ENCODE measurements around the gene ERICH6. TPM values are rescaled to one million over a fixed set of nuclear protein-coding genes. Genes with fewer than 3 reads are reported as not detected.
A peak's percentile ranks its signal among the peaks of the same experiment; 100 is the strongest.

Gene ERICH6
- total RNA-seq, 2 experiments from 2014 or later = 0.21 to 0.60 TPM

DNA sequence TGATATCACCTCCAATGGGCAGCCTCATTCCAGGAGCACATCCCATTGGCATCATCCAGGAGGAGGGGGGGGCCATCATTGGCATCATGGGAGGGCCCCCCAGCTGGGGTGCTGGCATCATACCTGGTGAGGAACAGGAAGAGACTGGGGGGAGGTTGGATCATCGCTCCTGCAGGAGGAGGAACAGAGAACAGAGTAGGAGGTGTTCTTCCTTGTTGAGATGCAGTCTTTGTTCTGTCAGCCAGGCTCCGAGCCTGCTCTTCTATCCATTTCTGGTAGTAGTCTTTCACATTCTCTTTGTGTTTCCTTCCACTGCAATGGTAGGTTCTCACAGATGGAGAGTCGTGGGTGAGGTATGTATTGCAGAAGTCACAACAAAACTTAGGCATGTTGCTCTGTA lies 16.7 kb upstream of the ERICH6 start:
- CTCF ChIA-PET = interaction anchor here (0.7 to 5.7 kb wide), 15 partner anchors 9 to 209 kb away, joined by 3 to 87 read pairs (median 6); partner anchors contain the start of genes ERICH6 and SIAH2
- no peaks in the 10 kb centered on the region for H3K27me3 Mint-ChIP-seq (ENCODE audit: low read depth)
- H3K4me3 Mint-ChIP-seq = no peak overlapping the region
- H3K9me3 Mint-ChIP-seq (ENCODE audit: insufficient read depth) = no peaks in the 10 kb centered on the region
- DNase-seq = no peak
- POLR2A ChIA-PET = no interaction called here
- peaks cover 13% of the 10 kb centered on the region for H3K4me1 Mint-ChIP-seq (ENCODE audit: low read depth)
- H3K36me3 Mint-ChIP-seq (ENCODE audit: low read depth) = no peaks in the 10 kb centered on the region
- ATAC-seq = no peak
- no peak overlapping the region for H3K27ac Mint-ChIP-seq

DNA sequence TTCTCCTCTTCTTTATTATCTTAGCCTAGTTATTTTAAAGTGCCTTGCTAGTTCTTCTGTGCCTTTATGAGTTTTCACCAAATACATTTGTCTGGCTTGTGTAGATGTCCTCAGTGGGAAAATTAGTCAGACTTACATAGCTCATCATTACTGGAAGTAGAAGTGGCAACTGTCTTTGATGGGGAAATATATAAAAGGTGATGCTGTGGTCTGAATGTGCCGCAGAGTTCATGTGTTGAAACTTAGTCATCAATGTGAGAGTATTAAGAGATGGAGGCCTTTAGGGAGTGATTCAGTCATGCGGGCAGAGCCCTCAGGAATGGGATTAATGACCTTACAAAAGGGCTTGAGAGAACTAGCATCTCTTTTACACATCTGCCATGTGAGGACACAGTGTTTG lies 6.4 kb upstream of the ERICH6 start:
- ChIA-PET POLR2A (no interaction called here), CTCF (interaction anchor here (0.8 to 1.7 kb wide), 2 partner anchors 11 to 144 kb away, joined by 3 to 8 read pairs; no protein-coding TSS in a partner anchor)
- Mint-ChIP-seq H3K27ac (no peak overlapping the region), H3K36me3 (ENCODE audit: low read depth) (peaks cover 35% of the 10 kb centered on the region), H3K4me1 (ENCODE audit: low read depth) (peaks cover 5% of the 10 kb centered on the region), H3K9me3 (ENCODE audit: insufficient read depth) (peaks cover 5% of the 10 kb centered on the region), H3K4me3 (no peak overlapping the region), H3K27me3 (ENCODE audit: low read depth) (peaks cover 3% of the 10 kb centered on the region)
- ATAC-seq (no peak), DNase-seq (no peak)

DNA sequence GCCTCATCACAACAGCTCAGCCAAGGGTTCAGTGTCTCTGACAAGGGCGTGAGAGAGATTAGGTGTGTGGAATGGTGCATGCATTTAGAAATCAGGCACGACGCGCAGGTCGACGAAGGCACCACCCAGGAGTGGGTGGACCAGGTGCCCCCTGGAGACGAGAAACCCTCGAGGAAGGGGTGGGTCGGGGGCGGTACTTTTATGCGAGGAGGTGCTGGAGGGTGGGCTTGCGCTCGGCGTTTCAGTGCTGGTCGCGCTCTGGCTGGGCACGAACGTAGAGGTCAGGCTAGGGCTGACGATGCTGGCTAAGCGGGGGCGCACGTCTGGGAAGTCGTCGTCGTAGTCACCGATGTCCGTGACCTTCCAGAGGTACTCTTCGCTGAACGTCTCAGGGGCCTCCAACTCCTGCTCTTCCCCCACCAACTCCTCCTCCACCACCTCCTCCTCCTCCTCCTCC lies 393 bp downstream of the ERICH6 start:
- Mint-ChIP-seq H3K4me1 (ENCODE audit: low read depth) (peaks cover 32% of the 10 kb centered on the region), H3K4me3 (peak overlapping the region; percentile 95), H3K27me3 (ENCODE audit: low read depth) (peaks cover 5% of the 10 kb centered on the region), H3K36me3 (ENCODE audit: low read depth) (peaks cover 13% of the 10 kb centered on the region), H3K27ac (peak overlapping the region; percentile 99), H3K9me3 (ENCODE audit: insufficient read depth) (no peaks in the 10 kb centered on the region)
- POLR2A ChIA-PET = interaction anchor here (0.7 to 3.4 kb wide), 11 partner anchors 9 to 294 kb away, joined by 3 to 31 read pairs (median 6); partner anchors contain the start of genes EIF2A, SELENOT, SERP1 and SIAH2
- CTCF ChIA-PET = interaction anchor here (0.6 to 1.8 kb wide), 6 partner anchors 17 to 74 kb away, joined by 3 to 6 read pairs (median 3); no protein-coding TSS in a partner anchor
- DNase-seq (peak; percentile 66), ATAC-seq (no peak)

DNA sequence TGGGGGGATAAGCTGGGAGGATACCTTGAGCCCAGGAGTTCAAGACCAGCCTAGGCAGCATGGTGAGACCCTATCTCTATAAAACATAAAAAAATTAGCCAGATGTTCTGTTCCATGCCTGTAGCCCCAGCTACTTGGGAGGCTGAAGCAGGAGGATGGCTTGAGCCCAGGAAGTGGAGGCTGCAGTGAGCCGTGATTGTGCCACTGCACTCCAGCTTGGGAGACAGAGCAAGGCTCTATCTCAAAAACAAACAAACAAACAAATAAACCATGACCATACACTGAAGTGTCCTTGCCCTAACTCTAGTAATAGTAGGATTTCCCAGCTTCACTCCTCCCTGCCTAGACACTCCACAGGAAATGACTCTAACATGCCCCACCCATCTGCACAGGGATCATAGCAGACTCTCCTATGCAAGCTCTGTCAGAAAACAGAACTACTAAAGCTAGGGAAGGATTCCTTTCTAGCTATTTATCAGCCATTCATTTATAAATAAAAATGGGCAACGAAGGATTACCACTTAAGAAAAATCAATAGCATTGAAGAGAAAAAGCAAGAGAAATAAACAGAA lies 4.6 kb downstream of the ERICH6 start:
- Mint-ChIP-seq H3K27me3 (ENCODE audit: low read depth) (peaks cover 15% of the 10 kb centered on the region), H3K36me3 (ENCODE audit: low read depth) (peaks cover 3% of the 10 kb centered on the region), H3K4me1 (ENCODE audit: low read depth) (peaks cover 27% of the 10 kb centered on the region), H3K4me3 (no peak overlapping the region), H3K27ac (no peak overlapping the region), H3K9me3 (ENCODE audit: insufficient read depth) (peaks cover 3% of the 10 kb centered on the region)
- POLR2A ChIA-PET = interaction anchor here (0.6 kb wide), 1 partner anchor 28 kb away, joined by 3 read pairs; no protein-coding TSS in a partner anchor
- ATAC-seq (no peak), DNase-seq (no peak)
- CTCF ChIA-PET = no interaction called here

- Mint-ChIP-seq H3K27ac (no peak overlapping the region), H3K4me1 (ENCODE audit: low read depth) (peaks cover 14% of the 10 kb centered on the region), H3K36me3 (ENCODE audit: low read depth) (peaks cover 3% of the 10 kb centered on the region), H3K9me3 (ENCODE audit: insufficient read depth) (peaks cover 3% of the 10 kb centered on the region), H3K4me3 (no peak overlapping the region), H3K27me3 (ENCODE audit: low read depth) (peaks cover 15% of the 10 kb centered on the region)
- ATAC-seq (no peak), DNase-seq (no peak)
- POLR2A ChIA-PET = no interaction called here
- CTCF ChIA-PET = interaction anchor here (1.2 kb wide), 1 partner anchor 17 kb away, joined by 3 read pairs; no protein-coding TSS in a partner anchor
Measured at GRCh38 chr3:150697646-150698045, 6.1 kb downstream of the ERICH6 start.

DNA sequence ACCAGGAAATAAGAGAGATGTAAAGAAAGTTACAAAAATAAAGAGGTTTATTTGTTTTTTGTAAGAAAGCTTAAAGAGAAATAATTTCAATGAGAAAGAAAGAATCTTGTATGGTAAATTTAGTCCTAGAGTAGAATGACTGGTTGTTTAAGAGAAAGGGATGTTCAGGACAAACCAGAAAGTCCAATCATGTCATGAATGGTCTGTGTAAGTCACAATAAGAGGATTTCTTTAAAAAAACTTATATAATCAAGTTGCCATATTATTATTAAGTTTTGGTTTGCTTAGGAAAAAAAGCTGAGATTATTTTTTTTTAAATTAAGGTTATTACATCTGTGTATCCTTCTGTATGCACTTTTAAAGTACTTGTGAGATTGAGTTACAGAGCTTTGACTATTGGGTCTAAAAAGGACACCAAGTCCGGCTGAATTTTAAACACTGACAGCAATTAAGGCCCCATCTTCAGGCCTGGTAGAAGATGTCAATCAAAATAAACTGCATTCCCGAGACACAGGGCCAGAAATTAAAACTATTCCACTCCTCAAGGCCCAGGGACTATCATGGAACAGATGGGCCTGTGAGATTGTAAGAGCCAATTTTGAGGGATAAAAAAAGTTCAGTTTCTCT lies 12.2 kb downstream of the ERICH6 start:
- POLR2A ChIA-PET = no interaction called here
- peaks cover 9% of the 10 kb centered on the region for H3K9me3 Mint-ChIP-seq (ENCODE audit: insufficient read depth)
- no peaks in the 10 kb centered on the region for H3K4me1 Mint-ChIP-seq (ENCODE audit: low read depth)
- ATAC-seq (no peak), DNase-seq (no peak)
- H3K4me3 Mint-ChIP-seq = no peak overlapping the region
- H3K27ac Mint-ChIP-seq = no peak overlapping the region
- CTCF ChIA-PET = no interaction called here
- H3K36me3 Mint-ChIP-seq (ENCODE audit: low read depth) = peaks cover 6% of the 10 kb centered on the region
- H3K27me3 Mint-ChIP-seq (ENCODE audit: low read depth) = peaks cover 2% of the 10 kb centered on the region

DNA sequence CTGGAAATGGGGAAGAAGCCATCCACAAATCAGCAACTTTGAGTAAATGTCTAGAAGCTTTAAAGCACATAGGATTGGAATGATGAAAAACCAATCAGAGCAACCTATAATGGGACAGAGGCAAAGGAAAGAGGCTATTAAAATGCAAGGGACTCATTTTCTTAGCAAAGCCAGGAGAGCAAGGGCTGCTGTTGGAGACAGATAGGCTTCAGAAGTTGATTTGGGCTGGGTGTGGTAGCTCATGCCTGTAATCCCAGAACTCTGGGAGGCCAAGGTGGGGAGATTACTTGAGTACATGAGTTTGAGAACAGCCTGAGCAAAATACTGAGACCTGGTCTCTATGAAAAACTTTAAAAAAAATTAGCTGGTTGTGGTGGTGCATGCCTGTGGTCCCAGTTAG lies 16.1 kb downstream of the ERICH6 start:
- CTCF ChIA-PET = interaction anchor here (1.3 kb wide), 1 partner anchor 100 kb away, joined by 3 read pairs; no protein-coding TSS in a partner anchor
- POLR2A ChIA-PET = no interaction called here
- peaks cover 3% of the 10 kb centered on the region for H3K4me1 Mint-ChIP-seq (ENCODE audit: low read depth)

GRCh38 chr3:150682824-150683223 lies 20.9 kb downstream of the ERICH6 start:
- Mint-ChIP-seq H3K4me3 (no peak overlapping the region), H3K4me1 (ENCODE audit: low read depth) (peaks cover 27% of the 10 kb centered on the region), H3K27me3 (ENCODE audit: low read depth) (no peaks in the 10 kb centered on the region), H3K9me3 (ENCODE audit: insufficient read depth) (no peaks in the 10 kb centered on the region), H3K27ac (peak overlapping the region; percentile 3), H3K36me3 (ENCODE audit: low read depth) (peaks cover 4% of the 10 kb centered on the region)
- ChIA-PET POLR2A (no interaction called here), CTCF (no interaction called here)
- no peak for ATAC-seq
- no peak for DNase-seq

More for the DNA sequence above, 16.1 kb downstream of the ERICH6 start:
- no peak overlapping the region for H3K27ac Mint-ChIP-seq
- ATAC-seq (no peak), DNase-seq (no peak)
- no peaks in the 10 kb centered on the region for H3K27me3 Mint-ChIP-seq (ENCODE audit: low read depth)
- peaks cover 6% of the 10 kb centered on the region for H3K9me3 Mint-ChIP-seq (ENCODE audit: insufficient read depth)
- no peak overlapping the region for H3K4me3 Mint-ChIP-seq
- H3K36me3 Mint-ChIP-seq (ENCODE audit: low read depth) = peaks cover 3% of the 10 kb centered on the region

DNA sequence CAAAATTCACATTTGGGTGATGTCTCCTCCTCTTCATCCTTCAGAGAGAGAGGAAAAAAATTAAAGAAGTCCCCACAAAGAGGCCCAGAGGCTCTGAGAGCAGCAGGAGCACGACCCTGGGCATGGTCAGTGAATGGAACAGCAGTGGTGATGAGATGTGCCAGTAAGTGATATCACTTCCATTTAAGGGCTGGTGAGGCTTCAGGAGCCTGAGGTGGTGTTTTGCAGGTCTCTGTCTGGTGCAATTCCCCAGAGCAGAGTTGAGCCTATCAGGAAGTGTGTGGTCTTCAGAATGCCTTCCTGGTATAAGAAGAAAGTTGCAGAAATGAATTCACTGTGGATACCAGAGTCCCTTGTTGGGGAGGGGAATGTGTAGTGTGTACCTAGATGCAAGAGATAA lies 21.4 kb downstream of the ERICH6 start:
- POLR2A ChIA-PET = interaction anchor here (0.6 kb wide), 1 partner anchor 8 kb away, joined by 3 read pairs; no protein-coding TSS in a partner anchor
- Mint-ChIP-seq H3K4me1 (ENCODE audit: low read depth) (peaks cover 27% of the 10 kb centered on the region), H3K27ac (no peak overlapping the region), H3K27me3 (ENCODE audit: low read depth) (no peaks in the 10 kb centered on the region), H3K9me3 (ENCODE audit: insufficient read depth) (no peaks in the 10 kb centered on the region), H3K36me3 (ENCODE audit: low read depth) (peaks cover 4% of the 10 kb centered on the region), H3K4me3 (no peak overlapping the region)
- CTCF ChIA-PET = no interaction called here
- ATAC-seq (no peak), DNase-seq (no peak)

DNA sequence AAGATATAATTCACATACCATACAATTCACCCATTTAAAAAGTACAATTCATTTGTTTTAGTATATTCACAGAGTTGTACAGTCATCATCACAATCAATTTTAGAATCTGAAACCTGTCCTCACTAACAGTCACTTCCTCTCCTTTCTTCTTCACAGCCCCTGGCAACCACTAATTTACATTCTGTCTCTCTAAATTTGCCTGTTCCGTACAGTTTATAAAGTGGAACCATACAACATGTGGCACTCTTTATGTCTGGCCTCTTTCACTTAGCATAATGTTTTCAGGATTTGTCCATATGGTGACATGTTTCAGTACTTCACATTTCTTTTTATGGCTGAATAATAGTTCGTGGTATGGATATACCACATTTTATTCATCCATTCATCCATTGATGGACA lies 22.7 kb downstream of the ERICH6 start:
- Mint-ChIP-seq H3K4me1 (ENCODE audit: low read depth) (peaks cover 29% of the 10 kb centered on the region), H3K9me3 (ENCODE audit: insufficient read depth) (peaks cover 5% of the 10 kb centered on the region), H3K27ac (peak overlapping the region; percentile 63), H3K27me3 (ENCODE audit: low read depth) (no peaks in the 10 kb centered on the region), H3K36me3 (ENCODE audit: low read depth) (peaks cover 6% of the 10 kb centered on the region), H3K4me3 (peak overlapping the region; percentile 20)
- ChIA-PET CTCF (interaction anchor here (1.0 to 1.9 kb wide), 4 partner anchors 16 to 45 kb away, joined by 3 to 7 read pairs (median 3); no protein-coding TSS in a partner anchor), POLR2A (interaction anchor here (1.0 to 1.9 kb wide), 6 partner anchors 15 to 135 kb away, joined by 3 to 11 read pairs (median 5); partner anchors contain the start of genes ERICH6, SELENOT, SERP1 and SIAH2)
- DNase-seq (peak; percentile 35), ATAC-seq (peak; percentile 94)

- ChIA-PET POLR2A (interaction anchor here (1.0 to 1.9 kb wide), 6 partner anchors 15 to 135 kb away, joined by 3 to 11 read pairs (median 5); partner anchors contain the start of genes ERICH6, SELENOT, SERP1 and SIAH2), CTCF (interaction anchor here (1.0 to 1.9 kb wide), 6 partner anchors 16 to 45 kb away, joined by 3 to 7 read pairs (median 3); no protein-coding TSS in a partner anchor)
- H3K4me3 Mint-ChIP-seq = peak overlapping the region; percentile 20
- ATAC-seq (peak; percentile 12), DNase-seq (no peak)
- peaks cover 11% of the 10 kb centered on the region for H3K36me3 Mint-ChIP-seq (ENCODE audit: low read depth)
- H3K27ac Mint-ChIP-seq = peak overlapping the region; percentile 63
- H3K9me3 Mint-ChIP-seq (ENCODE audit: insufficient read depth) = peaks cover 10% of the 10 kb centered on the region
- peaks cover 32% of the 10 kb centered on the region for H3K4me1 Mint-ChIP-seq (ENCODE audit: low read depth)
- H3K27me3 Mint-ChIP-seq (ENCODE audit: low read depth) = no peaks in the 10 kb centered on the region
Measured at GRCh38 chr3:150680562-150680961, 23.2 kb downstream of the ERICH6 start.

DNA sequence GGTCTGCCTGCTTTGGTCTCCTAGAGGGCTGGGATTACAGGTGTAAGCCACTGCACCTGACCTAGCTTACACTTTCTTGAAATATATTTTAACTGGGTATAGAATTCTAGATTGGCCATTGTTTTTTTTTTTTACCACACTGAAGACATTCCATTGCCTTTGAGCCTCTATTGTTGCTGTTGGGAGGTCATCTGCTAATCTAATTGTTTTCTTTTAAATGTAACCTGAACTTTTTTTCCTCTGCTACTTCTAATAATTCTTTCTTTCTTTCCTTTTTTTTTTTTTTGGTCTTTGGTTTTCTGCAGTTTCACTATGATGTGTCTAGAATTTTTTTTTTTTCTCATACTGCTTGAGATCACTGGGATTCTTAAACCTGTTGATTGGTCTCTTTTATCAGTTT lies 28.1 kb downstream of the ERICH6 start:
- peaks cover 10% of the 10 kb centered on the region for H3K36me3 Mint-ChIP-seq (ENCODE audit: low read depth)
- H3K27me3 Mint-ChIP-seq (ENCODE audit: low read depth) = peaks cover 11% of the 10 kb centered on the region
- no peak overlapping the region for H3K4me3 Mint-ChIP-seq
- DNase-seq (no peak), ATAC-seq (no peak)
- H3K9me3 Mint-ChIP-seq (ENCODE audit: insufficient read depth) = peaks cover 12% of the 10 kb centered on the region
- peaks cover 10% of the 10 kb centered on the region for H3K4me1 Mint-ChIP-seq (ENCODE audit: low read depth)
- CTCF ChIA-PET = no interaction called here
- no peak overlapping the region for H3K27ac Mint-ChIP-seq
- POLR2A ChIA-PET = interaction anchor here (0.6 kb wide), 1 partner anchor 78 kb away, joined by 3 read pairs; no protein-coding TSS in a partner anchor

Data from activated CD8-positive, alpha-beta T cell treated with anti-CD3 and anti-CD28 coated beads, Interleukin-2, amount 10 ng/mL, durations not matched to agents 7 days and 5 days (primary cell).